NCI-H2227 (cell line): Measurements from ENCODE around the gene TXNL4A.
"Not testable (repeated sequence)": the region's sequence is repeated elsewhere in the genome, so short reads cannot be mapped to it uniquely, and the experiment has no call there.

ENCODE experiments used
- DNase-seq: peaks from one replicate; lab custom pipeline; 2025; ENCODE audit not compliant: unreplicated experiment; lab: John Stamatoyannopoulos, UW

The TXNL4A gene

GRCh38 chr18:79964330-79965118 lies 23.8 kb downstream of the TXNL4A start, which contains the start of gene HSBP1L1:
Gene HSBP1L1, plus strand, starts transcription at chr18:79964643. Its CDS starts 93 bp downstream, at chr18:79964736.
- peak; percentile 86 for DNase-seq

GRCh38 chr18:79963658-79964329 lies 24.6 kb downstream of the TXNL4A start:
- DNase-seq, result no peak

GRCh38 chr18:79962835-79963657 lies 25.3 kb downstream of the TXNL4A start:
- no peak for DNase-seq

- no peak for DNase-seq
Observed at GRCh38 chr18:79962311-79962710, 26.1 kb downstream of the TXNL4A start.

GRCh38 chr18:79961527-79962291 lies 26.7 kb downstream of the TXNL4A start:
- no peak for DNase-seq

- DNase-seq, result no peak
Observed at GRCh38 chr18:79960921-79961526, 27.3 kb downstream of the TXNL4A start.

GRCh38 chr18:79960161-79960801 lies 28.1 kb downstream of the TXNL4A start:
- not testable (repeated sequence) for DNase-seq

GRCh38 chr18:79958981-79959380 lies 29.4 kb downstream of the TXNL4A start:
- no peak for DNase-seq

GRCh38 chr18:79956276-79956675 lies 32.1 kb downstream of the TXNL4A start:
- DNase-seq, result no peak

- no peak for DNase-seq
Observed at GRCh38 chr18:79955302-79956075, 32.9 kb downstream of the TXNL4A start.

- no peak for DNase-seq
Observed at GRCh38 chr18:79954791-79955190, 33.6 kb downstream of the TXNL4A start.

GRCh38 chr18:79953971-79954651 lies 34.3 kb downstream of the TXNL4A start:
- DNase-seq, result no peak

- no peak for DNase-seq
Observed at GRCh38 chr18:79952996-79953559, 35.3 kb downstream of the TXNL4A start.

- no peak for DNase-seq
Observed at GRCh38 chr18:79952456-79952995, 35.8 kb downstream of the TXNL4A start.

GRCh38 chr18:79951545-79952455 lies 36.6 kb downstream of the TXNL4A start, which contains the start of gene SLC66A2:
Gene SLC66A2, minus strand, starts transcription at chr18:79951653. Its CDS starts 727 bp downstream, at chr18:79950926.
- DNase-seq, result peak; percentile 92

GRCh38 chr18:79950515-79951341 lies 37.6 kb downstream of the TXNL4A start:
- DNase-seq, result peak; percentile 43
